ENCODE measurements around the gene DACH1.

- TF ChIP-seq CTCF (conservative IDR thresholded peaks at IDR 0.05; ENCODE audit: low read depth, low read length) (no peak), EZH2 (IDR thresholded peaks at IDR 0.05; ENCODE audit: low read length, unreplicated experiment) (no peak)
These were observed 65.7 kb downstream of the DACH1 start for GRCh38 chr13:71801165-71801760.

Measured in PC-3 (cell line).